ENCODE data around the gene NUDT16L1.

DNA sequence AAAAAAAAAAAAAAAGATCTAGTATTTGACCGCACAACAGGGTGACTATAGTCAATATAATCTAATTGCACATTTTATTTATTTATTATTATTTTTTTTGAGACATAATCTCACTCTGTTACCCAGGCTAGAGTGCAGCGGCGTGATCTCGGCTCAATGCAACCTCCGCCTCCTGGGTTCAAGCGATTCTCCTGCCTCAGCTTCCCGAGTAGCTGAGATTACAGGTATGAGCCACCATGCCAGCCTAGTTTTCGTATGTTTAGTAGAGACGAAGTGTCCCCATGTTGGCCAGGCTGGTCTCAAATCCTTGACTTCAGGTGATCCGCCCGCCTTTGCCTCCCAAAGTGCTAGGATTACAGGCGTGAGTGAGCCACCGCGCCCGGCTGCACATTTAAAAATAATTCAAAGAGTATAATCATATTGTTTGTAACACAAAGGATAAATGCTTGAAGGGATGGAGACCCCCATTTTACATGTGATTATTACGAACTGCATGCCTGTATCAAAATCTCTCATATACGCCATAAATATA, 39.9 kb downstream of the NUDT16L1 start:
- no peak for TF ChIP-seq CTCF (optimal IDR thresholded peaks at IDR 0.05 in 1 of 3, IDR thresholded peaks at IDR 0.05 in 1 of 3, conservative IDR thresholded peaks at IDR 0.05 in 1 of 3; ENCODE audit: extremely low read depth in 1 of 3, insufficient read depth in 2 of 3, low read length in 3 of 3)
- no peak for TF ChIP-seq EZH2 (IDR thresholded peaks at IDR 0.05; ENCODE audit: low read length)
